Esophagus mucosa (tissue), 1 donor: ENCODE results near the gene RIN2. TPM values are rescaled to one million over a fixed set of nuclear protein-coding genes. Genes with fewer than 3 reads are reported as not detected.

Experiments
- ATAC-seq: fragments of 200-7000 bp; cut with Tn5 transposase; one replicate; pipeline ENCODE4 v1.9.1; 2020
- total RNA-seq: library from RNA; stranded (reverse); gene quantifications from one replicate; pipeline ENCODE4 v1.2.4, GENCODE V29; 2023
- donor health status: DM: yes; HTN: yes; CAD: no.

Gene RIN2, protein sequence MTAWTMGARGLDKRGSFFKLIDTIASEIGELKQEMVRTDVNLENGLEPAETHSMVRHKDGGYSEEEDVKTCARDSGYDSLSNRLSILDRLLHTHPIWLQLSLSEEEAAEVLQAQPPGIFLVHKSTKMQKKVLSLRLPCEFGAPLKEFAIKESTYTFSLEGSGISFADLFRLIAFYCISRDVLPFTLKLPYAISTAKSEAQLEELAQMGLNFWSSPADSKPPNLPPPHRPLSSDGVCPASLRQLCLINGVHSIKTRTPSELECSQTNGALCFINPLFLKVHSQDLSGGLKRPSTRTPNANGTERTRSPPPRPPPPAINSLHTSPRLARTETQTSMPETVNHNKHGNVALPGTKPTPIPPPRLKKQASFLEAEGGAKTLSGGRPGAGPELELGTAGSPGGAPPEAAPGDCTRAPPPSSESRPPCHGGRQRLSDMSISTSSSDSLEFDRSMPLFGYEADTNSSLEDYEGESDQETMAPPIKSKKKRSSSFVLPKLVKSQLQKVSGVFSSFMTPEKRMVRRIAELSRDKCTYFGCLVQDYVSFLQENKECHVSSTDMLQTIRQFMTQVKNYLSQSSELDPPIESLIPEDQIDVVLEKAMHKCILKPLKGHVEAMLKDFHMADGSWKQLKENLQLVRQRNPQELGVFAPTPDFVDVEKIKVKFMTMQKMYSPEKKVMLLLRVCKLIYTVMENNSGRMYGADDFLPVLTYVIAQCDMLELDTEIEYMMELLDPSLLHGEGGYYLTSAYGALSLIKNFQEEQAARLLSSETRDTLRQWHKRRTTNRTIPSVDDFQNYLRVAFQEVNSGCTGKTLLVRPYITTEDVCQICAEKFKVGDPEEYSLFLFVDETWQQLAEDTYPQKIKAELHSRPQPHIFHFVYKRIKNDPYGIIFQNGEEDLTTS
- 42.3 TPM for total RNA-seq

- peak; percentile 91 for ATAC-seq
These were observed at the start of gene RIN2 for GRCh38 chr20:19758133-19758500. TSS of gene RIN2 (plus strand) at chr20:19758258. CDS start at chr20:19889602, 131,344 bp downstream.

DNA sequence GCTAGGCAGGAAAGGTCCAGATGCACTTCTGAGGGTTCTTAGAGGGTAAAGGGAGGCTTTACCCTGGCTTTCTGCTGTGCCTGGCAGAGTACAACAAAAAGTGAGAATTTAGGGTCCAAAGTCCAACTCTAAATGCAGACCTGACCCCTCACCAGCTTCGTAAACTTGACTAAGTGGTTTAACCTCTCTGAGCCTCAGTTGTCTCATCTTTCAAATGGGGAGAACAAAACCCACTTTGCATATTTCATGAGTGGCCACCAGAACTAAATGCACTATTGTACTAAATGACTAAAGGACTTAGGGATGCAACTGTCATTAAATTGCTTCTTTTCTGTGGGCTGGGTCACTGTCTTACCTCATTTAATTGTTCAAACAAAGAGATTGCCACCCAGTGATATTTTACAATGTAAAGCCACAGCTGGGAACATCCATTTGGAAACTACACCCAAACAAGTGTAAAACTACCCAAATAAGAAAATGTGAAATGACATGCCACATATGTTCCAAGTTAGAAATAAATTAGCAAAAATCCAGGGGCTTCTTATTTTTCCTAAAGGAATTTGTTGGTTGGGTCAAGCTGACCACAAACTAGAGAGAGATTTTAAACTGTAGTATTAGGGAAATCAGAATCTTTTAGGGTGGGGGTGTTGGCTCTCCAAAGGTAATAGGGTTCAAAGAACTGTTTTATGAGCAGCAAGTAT lies 48.3 kb upstream of the RIN2 start:
- ATAC-seq = no peak

- no peak for ATAC-seq
These were observed 47.5 kb upstream of the RIN2 start for GRCh38 chr20:19710336-19711120.

DNA sequence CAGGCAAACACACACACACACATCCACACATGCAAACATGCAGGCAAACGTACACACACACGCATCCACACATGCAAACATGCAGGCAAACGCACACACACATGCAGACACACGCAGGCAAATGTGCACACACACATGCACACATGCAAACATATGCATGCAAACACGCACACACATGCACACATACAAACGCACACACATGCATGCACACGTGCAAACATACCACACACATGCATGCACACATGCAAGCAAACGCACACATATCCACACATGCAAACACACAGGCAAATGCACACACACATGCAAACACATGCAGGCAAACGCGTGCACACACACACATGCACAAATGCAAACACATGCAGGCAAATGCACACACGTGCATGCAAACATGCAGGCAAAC lies 46.9 kb upstream of the RIN2 start:
- ATAC-seq = no peak

DNA sequence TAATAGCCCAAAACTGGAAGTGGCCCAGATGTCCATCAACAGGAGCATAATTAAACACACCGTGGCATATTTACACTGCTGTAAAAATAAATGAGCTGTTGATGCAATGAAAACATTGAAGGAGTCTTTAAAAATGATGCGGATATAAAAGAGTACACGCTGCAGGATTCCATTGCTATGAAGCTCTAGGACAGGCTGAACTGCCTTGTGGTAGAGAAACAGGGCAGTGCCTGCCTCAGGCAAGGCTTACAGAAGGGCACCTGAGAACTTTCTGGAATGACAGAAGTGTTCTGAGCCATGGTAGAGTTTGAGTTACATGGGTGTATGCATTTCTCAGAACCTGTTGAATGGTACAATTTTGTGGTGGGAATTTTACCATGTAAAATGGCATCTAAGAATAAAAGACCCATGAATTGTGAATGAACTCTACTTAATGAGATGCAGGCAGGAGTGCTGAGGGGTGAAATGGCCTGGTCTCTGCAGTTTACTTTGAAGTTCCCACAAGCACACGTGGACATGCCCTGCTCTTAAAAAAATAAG lies 45.3 kb upstream of the RIN2 start:
- ATAC-seq = peak; percentile 91

DNA sequence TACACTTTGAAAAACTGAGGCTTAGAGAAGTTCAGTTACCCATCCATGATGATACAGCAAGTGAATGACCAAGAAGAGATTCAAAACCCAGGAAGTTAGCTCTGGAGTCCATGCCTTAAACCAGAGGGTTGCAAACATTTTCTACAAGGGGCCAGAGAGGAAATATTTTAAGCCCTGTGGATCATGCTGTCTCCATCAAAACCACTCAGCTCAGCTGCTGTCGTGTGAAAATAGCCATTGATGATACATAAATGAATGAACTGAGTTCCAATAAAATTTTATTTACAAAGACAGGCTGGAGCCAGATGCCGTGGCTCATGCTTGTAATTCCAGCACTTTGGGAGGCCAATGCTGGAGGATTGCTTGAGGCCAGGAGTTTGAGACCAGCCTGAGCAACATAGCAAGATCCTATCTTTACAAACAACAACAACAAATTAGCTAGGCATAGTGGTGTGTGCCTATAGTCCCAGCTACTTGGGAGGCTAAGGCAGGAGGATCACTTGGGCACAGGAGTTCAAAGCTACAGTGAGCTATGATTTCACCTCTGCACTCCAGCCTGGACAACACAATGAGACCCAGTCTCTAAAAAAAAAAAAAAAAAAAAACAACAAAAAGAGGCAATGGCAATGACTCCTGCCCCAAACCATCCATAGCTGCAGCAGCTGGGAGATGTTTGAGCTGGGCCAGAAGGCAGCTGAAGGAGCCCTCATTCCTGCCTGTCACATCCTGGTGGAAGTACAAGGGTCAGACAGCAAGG lies 44.1 kb upstream of the RIN2 start:
- ATAC-seq = no peak

DNA sequence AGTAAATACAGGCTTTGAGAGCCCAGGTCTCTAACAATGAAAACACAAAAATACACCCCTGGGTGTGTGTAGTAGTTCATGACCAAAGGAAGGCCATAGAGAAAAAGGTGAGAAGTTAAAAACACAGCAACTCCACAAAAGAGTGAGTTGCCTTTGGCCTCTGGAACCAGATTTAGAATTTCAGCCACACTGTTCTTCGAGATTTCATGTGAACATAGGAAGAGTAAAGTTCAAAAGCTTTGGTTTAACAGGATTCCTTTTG lies 43.5 kb upstream of the RIN2 start:
- no peak for ATAC-seq

DNA sequence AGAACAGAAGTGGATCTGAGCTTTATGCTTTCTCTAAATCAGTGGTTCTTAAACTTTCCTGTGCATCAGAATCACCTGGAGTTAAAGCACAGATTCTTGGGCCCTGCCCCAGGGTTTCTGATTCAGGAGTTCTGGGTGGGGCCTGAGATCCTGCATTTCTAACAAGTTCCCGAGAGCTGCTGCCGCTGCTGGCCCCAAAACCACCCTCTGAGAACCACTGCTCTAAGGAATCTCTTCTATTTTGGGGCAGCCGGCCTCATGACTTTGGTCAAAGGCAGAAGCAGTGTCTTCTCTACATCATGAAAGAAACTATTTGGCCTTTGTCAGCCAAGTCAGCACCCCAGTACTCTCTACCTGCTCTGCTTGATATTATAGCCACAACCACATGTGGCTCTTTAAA lies 42.1 kb upstream of the RIN2 start:
- ATAC-seq = no peak

DNA sequence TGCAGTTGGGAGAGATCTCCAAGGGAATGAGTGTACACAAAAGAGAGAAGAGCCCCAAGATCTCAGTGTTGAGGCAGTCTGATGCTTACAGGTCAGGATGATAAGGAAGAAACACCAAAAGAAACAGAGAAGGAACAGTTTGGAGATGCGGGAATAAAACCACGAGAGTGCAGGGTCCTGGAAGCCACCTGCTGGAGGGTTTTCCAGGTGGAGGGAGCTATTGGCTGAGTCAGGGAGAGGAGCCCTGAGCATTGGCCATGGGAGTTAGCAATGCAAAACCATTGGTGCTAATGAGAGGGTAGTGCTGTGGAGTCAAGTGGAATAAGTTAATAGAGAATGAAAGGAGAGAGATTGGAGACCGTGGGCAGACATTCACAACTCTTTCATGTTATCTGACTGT lies 39.2 kb upstream of the RIN2 start:
- no peak for ATAC-seq

- no peak for ATAC-seq
These were observed 37.1 kb upstream of the RIN2 start for GRCh38 chr20:19720991-19721390.

DNA sequence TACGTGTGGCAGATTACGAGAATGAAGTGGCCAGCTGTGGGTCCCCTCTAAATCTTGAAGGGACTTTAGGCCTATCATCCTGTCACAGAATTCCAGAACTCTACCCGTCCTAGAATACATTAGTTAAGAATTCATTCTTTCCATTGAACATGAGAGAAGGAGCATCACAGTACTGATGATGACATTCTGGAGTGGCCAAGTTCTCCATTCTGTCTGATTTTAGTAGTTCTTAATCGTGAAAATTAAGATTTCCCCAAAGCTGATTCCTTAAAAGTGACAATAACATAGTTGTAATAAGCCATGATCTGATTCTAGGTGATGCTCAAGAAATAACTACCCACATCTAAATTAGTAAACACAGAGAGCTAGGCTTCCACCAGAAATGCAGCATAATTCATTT lies 35.0 kb upstream of the RIN2 start:
- no peak for ATAC-seq

DNA sequence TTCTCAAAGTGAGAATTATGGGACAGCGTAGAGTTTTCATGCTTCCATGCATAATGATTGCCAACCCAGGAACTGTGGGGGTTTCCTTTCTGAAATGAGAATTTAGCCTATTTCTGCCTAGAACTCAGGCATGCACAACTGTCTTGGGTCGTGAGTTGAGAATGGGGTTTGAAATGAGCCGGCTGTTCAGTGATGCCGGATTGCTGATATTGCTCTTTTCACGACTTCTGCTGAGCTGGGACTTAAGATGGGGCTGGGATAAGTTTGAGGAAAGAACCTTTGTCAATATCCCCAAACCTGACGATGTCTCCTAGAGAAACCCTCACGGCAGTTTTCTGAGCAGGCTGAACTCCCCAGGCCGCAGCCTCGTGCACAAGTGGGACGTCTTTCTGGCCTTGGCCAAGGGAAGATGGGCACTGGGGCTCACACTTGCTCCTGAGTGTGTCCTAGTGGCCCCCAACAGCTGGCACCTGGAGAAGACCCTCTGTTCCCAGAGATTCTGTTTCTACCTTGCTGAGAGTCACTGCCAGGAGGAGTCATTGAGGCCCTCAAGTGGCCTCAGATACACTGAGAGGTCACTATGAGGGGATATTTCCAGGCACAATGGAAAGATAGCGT lies 34.1 kb upstream of the RIN2 start:
- no peak for ATAC-seq

DNA sequence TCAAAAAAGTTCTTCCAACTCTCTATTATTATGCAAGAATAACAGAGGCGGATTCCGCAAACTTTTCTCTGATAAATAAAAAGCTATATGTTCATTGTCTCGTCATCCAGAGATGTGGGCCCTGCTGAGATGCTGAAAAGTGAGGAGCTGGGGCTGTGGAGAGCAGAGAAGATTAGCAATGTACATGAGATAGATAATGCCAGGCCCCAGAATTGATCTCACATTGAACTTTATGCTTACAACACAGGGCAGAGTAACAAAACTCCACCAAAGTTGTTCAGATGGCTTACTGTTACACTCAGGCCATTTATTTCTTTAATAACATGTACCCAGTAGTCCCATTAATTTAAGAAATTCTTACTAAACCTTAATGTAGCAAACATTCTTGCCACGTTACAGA lies 32.7 kb upstream of the RIN2 start:
- ATAC-seq = no peak

DNA sequence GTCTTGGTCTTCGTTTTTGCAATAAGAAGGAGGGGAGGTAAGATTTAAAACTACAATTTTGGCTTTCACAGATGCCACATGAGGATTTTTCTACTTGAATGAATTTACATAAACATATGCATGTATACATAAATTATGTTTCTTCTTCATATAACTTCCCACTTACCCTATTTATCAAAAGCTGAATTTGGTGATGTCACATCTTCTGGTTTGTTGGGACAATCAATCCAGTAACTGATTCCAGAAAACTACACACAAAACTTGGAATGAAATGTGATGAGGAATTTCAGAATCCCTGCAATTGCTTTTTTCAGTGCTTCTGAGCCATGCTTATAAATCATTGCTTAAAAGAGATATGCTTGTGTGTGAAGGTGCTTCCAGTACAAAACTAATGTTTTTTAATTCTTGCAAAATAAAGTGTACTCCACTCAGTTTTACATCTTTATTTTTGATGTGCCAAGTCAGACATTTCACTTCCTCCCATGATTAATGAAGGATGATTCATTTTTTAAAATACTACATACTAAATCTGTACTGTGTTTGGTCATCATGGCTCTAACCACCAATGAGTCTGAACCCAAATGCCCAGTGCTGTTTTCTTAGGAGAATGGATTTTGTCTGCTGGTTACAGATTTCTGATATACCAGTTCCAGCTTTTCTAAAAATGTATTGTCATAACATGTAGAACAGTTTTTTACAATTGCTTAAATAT lies 32.1 kb upstream of the RIN2 start:
- peak; percentile 53 for ATAC-seq

DNA sequence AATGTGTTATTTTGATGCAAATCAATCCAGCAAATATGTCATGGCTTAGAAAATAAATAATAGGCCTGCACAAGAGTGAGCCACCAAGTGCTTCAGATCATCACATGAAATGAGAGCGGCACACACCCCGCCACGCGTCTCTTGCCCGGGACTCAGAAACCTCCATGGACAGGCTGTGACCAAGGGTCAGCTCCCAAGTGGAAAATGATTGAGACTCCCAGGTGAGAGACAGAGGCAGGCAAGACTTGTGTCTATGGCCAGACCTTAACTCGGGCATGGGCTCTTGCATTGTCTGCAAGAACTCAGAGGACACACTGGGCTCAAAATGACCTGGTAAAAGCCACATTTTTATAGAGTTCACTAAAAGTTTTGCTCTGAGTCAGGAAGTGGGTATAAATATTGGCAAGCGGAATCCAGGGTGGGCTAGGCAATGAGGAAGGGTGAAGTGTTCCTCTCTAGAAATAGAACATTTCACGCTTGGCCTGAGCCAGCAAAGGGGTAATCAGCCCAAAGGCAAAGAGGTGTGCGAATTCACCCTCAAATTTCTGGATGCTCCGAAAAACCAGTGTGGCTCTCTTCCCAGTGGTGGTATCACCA lies 30.7 kb upstream of the RIN2 start:
- no peak for ATAC-seq

DNA sequence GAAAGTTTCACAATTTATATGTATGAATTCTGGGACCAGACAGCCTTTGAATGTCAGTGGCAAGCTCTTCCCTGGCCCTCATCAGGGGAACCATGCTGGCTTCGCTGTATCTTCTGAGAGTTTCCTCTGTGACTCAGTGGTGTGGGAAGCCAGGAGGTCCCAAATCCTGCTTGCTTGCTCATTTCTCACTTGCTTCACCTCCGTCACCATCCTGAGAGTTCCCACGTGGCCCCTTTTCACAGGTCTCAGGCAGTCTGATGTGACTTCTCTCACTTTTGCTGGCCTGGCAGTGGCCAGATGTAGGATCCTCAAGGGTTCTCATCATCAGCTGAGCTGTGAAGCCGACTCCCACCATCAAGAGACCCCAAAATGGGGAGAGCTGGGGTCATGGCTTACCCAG lies 28.4 kb upstream of the RIN2 start:
- ATAC-seq = no peak

DNA sequence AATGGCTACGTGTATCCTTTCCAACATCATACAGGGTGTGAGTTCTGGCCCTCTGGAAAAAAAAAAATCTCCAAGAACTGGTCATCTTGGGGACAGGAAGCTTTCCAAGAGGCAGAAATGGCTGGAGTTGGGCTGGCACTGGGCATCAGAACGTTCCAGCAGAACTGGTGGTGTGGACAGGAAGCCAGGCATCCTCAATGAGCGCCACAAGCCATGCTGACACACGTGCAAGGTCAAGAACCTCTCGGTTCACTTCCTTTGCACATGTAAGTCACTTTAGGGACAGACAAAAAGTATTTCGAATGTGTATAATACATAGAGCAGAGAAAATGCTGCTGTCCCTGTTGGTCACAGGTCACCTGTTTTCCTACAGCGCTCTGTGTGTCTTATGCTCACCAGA lies 27.4 kb upstream of the RIN2 start:
- no peak for ATAC-seq

- ATAC-seq = no peak
These were observed 23.2 kb upstream of the RIN2 start for GRCh38 chr20:19734811-19735210.

GRCh38 chr20:19735446-19735845 lies 22.6 kb upstream of the RIN2 start:
- ATAC-seq = peak; percentile 88

DNA sequence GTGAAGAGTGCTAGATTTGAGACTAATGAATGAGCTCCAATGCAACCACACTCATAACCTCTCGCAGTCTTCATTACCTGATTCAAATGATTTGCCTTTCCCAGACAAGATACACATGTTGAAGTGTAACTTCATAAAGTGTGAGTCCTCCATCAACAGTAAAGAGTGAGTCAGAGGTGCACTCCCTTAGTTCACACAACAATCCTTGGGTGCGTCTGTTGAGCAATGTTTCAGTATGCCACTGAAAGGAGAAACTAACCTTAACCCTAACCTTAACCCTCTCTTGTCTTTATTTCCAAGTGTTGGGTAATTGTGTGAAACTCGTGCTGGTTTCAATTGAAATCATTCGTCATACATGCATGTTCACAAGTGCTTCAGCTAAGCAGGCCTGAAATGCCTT lies 21.0 kb upstream of the RIN2 start:
- ATAC-seq = peak; percentile 96
